MCF 10A (cell line): ENCODE measurements around the gene TMEM181. TPM values are rescaled to one million over a fixed set of nuclear protein-coding genes. Genes with fewer than 3 reads are reported as not detected.

Experiments
- BruUV-seq: library from RNA; stranded (reverse); fragments of 400-500 nt; replicated peaks from 2 replicates; lab custom pipeline; 2021; lab: Mats Ljungman, UMichigan
- CTCF ChIA-PET: fragments of 300-600 bp; sonication (Branson Sonifier 250); formaldehyde crosslinking; extraction: SDS; loops from one replicate; lab custom pipeline; 2021; ENCODE audit warnings: antibody characterized with exemption, inconsistent platforms; lab: Yijun Ruan, JAX
- POLR2A ChIA-PET: fragments of 300-600, 350-650 bp; sonication (Branson Sonifier 250); formaldehyde crosslinking; extraction: SDS; loops from one replicate; lab custom pipeline; 2020; ENCODE audit warnings: antibody characterized with exemption, inconsistent platforms; lab: Yijun Ruan, JAX
- DNase-seq: peaks from one replicate; pipeline ENCODE4 v3.0.0-alpha.2; 2018; ENCODE audit not compliant: unreplicated experiment
- H3K27ac Mint-ChIP-seq: one replicate; pipeline ENCODE4 v1.8.0; 2022; ENCODE audit warnings: mild to moderate bottlenecking, low read depth, mixed read lengths; ENCODE audit not compliant: unreplicated experiment
- H3K27me3 Mint-ChIP-seq: one replicate; pipeline ENCODE4 v1.8.0; 2022; ENCODE audit warnings: mixed read lengths; ENCODE audit not compliant: insufficient read depth, unreplicated experiment
- H3K36me3 Mint-ChIP-seq: one replicate; pipeline ENCODE4 v1.8.0; 2022; ENCODE audit warnings: mild to moderate bottlenecking, moderate library complexity, mixed read lengths; ENCODE audit not compliant: insufficient read depth, unreplicated experiment
- H3K4me1 Mint-ChIP-seq: one replicate; pipeline ENCODE4 v1.8.0; 2022; ENCODE audit warnings: mixed read lengths; ENCODE audit not compliant: insufficient read depth, unreplicated experiment
- H3K4me3 Mint-ChIP-seq: one replicate; pipeline ENCODE4 v1.8.0; 2022; ENCODE audit warnings: mild to moderate bottlenecking, moderate library complexity, mixed read lengths; ENCODE audit not compliant: unreplicated experiment
- H3K9me3 Mint-ChIP-seq: one replicate; pipeline ENCODE4 v1.8.0; 2022; ENCODE audit warnings: mixed read lengths; ENCODE audit not compliant: unreplicated experiment
- CTCF ChIP-seq: fragments of 200-600 bp; IDR thresholded peaks from one replicate; pipeline ENCODE4 v1.8.0; 2022; ENCODE audit warnings: antibody characterized with exemption, mild to moderate bottlenecking; ENCODE audit not compliant: unreplicated experiment
- intact Hi-C: fragments of 100-400 bp; cut with micrococcal nuclease; formaldehyde crosslinking; loops from 2 replicates; pipeline ENCODE4 v1.14.1; 2022
- total RNA-seq: library from RNA; stranded (reverse); gene quantifications from 2 replicates; pipeline ENCODE4 v1.2.3, GENCODE V29; 2022

TMEM181 gene
- total RNA-seq, 1 experiment from 2014 or later: 25.3 TPM

GRCh38 chr6:158624684-158625682 lies 65.1 kb downstream of the TMEM181 start:
- intact Hi-C loops: no loop called here
- no peaks in the 10 kb centered on the region for H3K4me1 Mint-ChIP-seq
- H3K36me3 Mint-ChIP-seq: peaks cover 55% of the 10 kb centered on the region
- BruUV-seq: no TSS peak
- ChIA-PET POLR2A (no interaction called here), CTCF (interaction anchor here (1.8 kb wide), 1 partner anchor 19 kb away, joined by 3 read pairs; no protein-coding TSS in a partner anchor)
- DNase-seq: no peak
- no peak for TF ChIP-seq CTCF
- peak overlapping the region; percentile 18 for H3K27ac Mint-ChIP-seq
- H3K27me3 Mint-ChIP-seq: no peaks in the 10 kb centered on the region
- no peaks in the 10 kb centered on the region for H3K9me3 Mint-ChIP-seq
- no peak overlapping the region for H3K4me3 Mint-ChIP-seq

GRCh38 chr6:158625881-158626305 lies 66.0 kb downstream of the TMEM181 start:
- ChIA-PET CTCF (no interaction called here), POLR2A (no interaction called here)
- Mint-ChIP-seq H3K9me3 (no peaks in the 10 kb centered on the region), H3K27ac (no peak overlapping the region), H3K4me3 (no peak overlapping the region), H3K36me3 (peaks cover 65% of the 10 kb centered on the region), H3K4me1 (no peaks in the 10 kb centered on the region), H3K27me3 (no peaks in the 10 kb centered on the region)
- no peak for TF ChIP-seq CTCF
- DNase-seq: no peak
- intact Hi-C loops: no loop called here
- no TSS peak for BruUV-seq

GRCh38 chr6:158626360-158627167 lies 66.7 kb downstream of the TMEM181 start:
- POLR2A ChIA-PET: no interaction called here
- Mint-ChIP-seq H3K36me3 (peaks cover 71% of the 10 kb centered on the region), H3K27ac (no peak overlapping the region)

More at GRCh38 chr6:158626360-158627167, 66.7 kb downstream of the TMEM181 start:
- TF ChIP-seq CTCF: no peak
- BruUV-seq: no TSS peak
- H3K27me3 Mint-ChIP-seq: no peaks in the 10 kb centered on the region
- CTCF ChIA-PET: no interaction called here
- peaks cover 5% of the 10 kb centered on the region for H3K4me1 Mint-ChIP-seq
- H3K4me3 Mint-ChIP-seq: no peak overlapping the region
- H3K9me3 Mint-ChIP-seq: no peaks in the 10 kb centered on the region
- intact Hi-C loops: no loop called here
- DNase-seq: no peak
